ENCODE data around the gene GRM7. TPM values are rescaled to one million over a fixed set of nuclear protein-coding genes. Genes with fewer than 3 reads are reported as not detected.
"Not testable (repeated sequence)": the region's sequence is repeated elsewhere in the genome, so short reads cannot be mapped to it uniquely, and the experiment has no call there.

GRM7 gene
- polyA plus RNA-seq (ENCODE audit: insufficient read length in 4 of 4): 1 to 10 TPM; 2.0 to 3.4 (median 2.3) TPM

- DNase-seq (ENCODE audit: low read depth in 4 of 4, low spot score in 2 of 4): peak in 3 of 4 donors; percentile 51 to 63 (median 60)
Observed at GRCh38 chr3:6860954-6861624, at the start of gene GRM7. GRM7 (plus strand) TSS chr3:6861115.

DNA sequence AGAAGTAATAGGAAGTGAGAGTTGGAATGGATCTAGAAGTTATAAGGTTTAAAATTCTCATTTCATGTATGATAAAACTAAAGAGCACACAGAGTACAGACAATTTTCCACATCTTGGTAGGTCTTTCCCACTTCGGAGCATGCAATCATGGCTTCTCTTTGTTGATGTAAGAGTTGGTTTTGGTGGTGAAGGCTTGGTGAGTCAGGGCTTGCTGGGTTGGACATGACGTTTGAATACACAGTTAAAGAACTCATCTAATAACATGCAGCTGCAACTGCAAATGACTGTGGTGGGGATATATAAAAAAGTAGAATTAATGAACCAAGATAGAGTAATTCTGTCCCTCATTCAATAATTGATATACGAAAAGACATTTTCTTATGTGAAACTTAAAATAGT is 39.5 kb upstream of the GRM7 start:
- DNase-seq (ENCODE audit: low read depth in 4 of 4, low spot score in 2 of 4): no peak

DNA sequence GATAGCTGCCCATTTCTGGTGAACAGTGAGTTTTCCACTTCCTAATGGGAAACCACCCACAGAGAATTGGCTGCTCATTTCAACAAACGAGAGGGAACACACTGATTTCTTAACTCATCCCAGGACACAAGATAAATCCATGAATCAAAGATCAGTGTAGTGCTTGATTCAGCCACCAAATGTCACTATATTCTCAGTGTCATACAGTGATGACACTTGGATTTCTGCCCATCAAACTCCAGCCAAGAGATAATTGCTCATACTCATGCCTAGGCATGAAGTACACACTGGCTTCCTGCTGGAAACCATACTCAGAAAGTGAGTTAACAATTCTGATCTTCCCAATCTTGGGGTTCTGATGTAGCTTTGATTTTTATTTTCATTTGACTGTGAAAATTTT is 35.4 kb upstream of the GRM7 start:
- no peak for DNase-seq (ENCODE audit: low read depth in 4 of 4, low spot score in 2 of 4)

GRCh38 chr3:6827453-6827852 is 33.5 kb upstream of the GRM7 start:
- no peak for DNase-seq (ENCODE audit: low read depth in 4 of 4, low spot score in 2 of 4)

GRCh38 chr3:6844723-6845122 is 16.2 kb upstream of the GRM7 start:
- no peak for DNase-seq (ENCODE audit: low read depth in 4 of 4, low spot score in 2 of 4)

- no peak for DNase-seq (ENCODE audit: low read depth in 4 of 4, low spot score in 2 of 4)
Observed at GRCh38 chr3:6854184-6854583, 6.7 kb upstream of the GRM7 start.

- DNase-seq (ENCODE audit: low read depth in 4 of 4, low spot score in 2 of 4): no peak
Observed at GRCh38 chr3:6857510-6857909, 3.4 kb upstream of the GRM7 start.

DNA sequence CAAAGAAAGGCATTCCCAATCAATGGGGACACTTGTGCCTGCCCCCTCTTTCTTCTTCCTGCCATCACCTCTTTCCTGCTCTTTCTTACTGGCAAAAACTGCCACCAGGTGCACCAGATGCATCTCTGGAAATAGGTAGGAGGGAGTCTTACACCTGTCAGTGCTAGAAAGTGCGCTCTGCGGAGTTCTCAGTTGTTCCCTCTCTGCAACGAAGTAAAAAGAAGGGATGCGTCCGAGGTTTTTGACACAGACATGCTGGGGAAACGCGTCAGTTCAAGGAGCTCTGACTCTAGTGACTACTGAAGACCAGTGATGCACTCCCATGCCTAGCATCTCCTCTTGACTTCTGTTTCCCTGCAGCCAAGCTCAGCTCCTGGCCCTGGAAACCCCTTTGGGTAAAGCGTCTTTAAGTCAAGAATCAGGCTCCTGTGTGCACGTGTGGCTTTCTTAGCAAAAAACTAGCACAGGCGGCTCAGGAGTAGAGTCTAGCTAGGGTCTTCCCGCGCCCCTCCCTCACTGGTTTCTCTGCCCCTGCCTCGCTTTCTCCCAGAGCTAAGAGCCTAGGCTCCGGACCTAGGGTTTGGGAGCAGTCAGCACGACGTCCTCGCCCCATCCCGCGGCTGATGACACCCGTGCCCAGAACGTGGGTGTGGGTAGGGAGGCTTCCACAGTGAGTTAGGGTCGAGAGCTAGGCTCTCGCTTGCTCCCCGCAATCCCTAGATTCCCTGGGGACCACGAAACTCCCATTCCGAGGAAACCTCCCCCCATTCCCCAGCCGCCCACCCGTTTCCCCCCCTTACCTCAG is 564 bp upstream of the GRM7 start:
- peak in 1 of 4 donors; percentile 24 for DNase-seq (ENCODE audit: low read depth in 4 of 4, low spot score in 2 of 4)

- peak in 1 of 4 donors; percentile 37 for DNase-seq (ENCODE audit: low read depth in 4 of 4, low spot score in 2 of 4)
Observed at GRCh38 chr3:6861625-6862000, 698 bp downstream of the GRM7 start.

DNA sequence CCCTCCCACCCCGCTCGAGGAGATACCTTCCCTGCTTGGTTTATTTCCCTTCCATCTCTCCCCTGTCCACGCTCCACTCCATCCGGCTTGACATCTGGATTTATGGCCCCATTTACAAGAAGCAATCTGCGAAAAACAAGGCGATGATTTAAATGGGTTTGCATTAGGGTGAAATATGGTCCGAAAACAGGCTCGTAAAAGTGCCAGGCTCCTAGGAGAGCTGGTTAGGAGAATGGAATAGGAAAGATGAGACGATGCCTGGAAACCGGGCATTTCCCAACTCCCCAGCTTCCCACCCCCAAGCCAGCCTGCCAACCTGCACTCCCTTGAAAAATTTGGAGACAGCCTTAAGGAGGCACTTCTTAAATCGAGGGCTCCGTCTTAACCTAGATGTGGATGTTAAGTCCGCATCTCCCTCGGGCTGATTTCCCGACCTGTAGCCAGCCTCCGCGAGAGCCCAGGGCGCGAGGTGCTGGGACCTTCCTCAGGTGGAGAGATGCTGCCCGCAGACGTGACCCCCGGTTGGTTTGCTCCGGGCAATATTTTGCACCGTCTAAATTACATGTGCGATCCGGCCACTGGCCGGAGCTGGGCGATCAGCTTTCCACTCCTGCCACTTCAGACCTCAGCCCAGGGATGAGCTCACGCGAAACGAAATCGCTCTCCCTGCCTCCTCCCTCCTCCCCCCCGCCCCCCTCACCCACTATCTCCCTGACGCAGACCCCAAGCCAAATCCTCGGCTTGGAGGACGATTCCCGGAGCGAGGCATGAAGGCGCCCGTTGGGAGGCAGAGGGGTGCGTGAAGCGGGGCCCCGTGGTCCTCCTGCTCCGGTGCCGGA is 1.3 kb downstream of the GRM7 start:
- DNase-seq (ENCODE audit: low read depth in 4 of 4, low spot score in 2 of 4): peak in 3 of 4 donors; percentile 23 to 44 (median 39)

- no peak for DNase-seq (ENCODE audit: low read depth in 4 of 4, low spot score in 2 of 4)
Observed at GRCh38 chr3:6862880-6863195, 1.9 kb downstream of the GRM7 start.

- no peak for DNase-seq (ENCODE audit: low read depth in 4 of 4, low spot score in 2 of 4)
Observed at GRCh38 chr3:6867269-6867668, 6.4 kb downstream of the GRM7 start.

GRCh38 chr3:6878731-6879130 is 17.8 kb downstream of the GRM7 start:
- DNase-seq (ENCODE audit: low read depth in 4 of 4, low spot score in 2 of 4): no peak

- DNase-seq (ENCODE audit: low read depth in 4 of 4, low spot score in 2 of 4): no peak
Observed at GRCh38 chr3:6912240-6912639, 51.3 kb downstream of the GRM7 start.

DNA sequence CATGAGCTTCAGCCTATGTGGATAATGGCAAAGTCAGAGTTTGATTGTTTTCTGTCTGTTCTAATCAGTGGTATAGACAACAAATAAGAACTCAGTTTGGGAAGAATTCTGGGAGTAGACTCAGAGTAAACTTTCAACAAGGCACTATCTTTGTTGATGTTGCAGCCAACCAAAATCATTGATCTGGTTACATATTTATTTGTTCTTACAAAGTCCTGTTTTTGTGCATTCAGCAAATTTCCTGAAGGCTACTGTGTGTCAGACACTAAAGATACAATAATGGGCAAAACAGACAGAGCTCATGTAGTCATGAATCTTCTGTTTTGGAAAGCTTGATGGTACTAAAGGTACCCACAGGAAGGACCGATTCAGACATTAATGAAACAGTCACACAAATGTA is 55.0 kb downstream of the GRM7 start:
- no peak for DNase-seq (ENCODE audit: low read depth in 4 of 4, low spot score in 2 of 4)

DNA sequence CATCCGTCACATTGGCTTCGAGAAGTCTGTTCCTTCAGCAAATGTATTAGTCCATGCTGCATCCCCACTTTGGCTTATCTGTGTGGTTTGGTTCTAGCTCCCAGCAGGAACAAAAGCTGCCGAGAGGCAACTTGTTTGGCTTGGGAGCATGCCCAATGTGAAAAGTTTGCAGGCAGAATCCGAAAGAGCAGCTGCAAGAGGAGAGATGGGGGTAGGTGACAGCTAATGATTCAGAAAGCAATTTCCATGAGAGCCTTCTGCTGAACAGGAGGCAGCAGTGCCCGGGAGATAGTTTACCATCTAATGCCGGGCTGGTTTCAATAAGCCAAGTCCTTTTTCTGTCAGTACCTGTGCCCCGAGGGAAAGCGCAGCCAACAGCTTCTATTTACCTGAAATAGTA is 60.2 kb downstream of the GRM7 start:
- no peak for DNase-seq (ENCODE audit: low read depth in 4 of 4, low spot score in 2 of 4)

- no peak for DNase-seq (ENCODE audit: low read depth in 4 of 4, low spot score in 2 of 4)
Observed at GRCh38 chr3:6921876-6922275, 61.0 kb downstream of the GRM7 start.

DNA sequence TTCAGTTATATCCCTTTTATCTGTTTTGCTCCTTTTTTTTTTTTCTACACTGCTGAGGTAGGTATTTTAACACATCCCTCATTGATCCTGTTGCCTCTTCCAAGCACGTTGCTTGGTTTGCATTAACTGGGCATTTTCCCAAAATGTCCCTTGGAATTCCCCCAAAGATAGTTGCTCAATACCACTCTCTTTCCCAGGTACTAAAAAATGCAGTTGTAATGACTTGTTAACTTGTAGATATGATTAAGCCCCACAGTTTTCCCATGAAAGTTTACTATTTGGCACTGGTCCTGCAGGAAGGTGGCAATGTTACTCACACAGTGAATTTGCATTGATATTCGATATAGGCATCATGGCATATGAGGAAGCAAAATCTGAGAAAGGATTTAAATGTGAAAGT is 67.1 kb downstream of the GRM7 start:
- DNase-seq (ENCODE audit: low read depth in 4 of 4, low spot score in 2 of 4): no peak

- DNase-seq (ENCODE audit: low read depth in 4 of 4, low spot score in 2 of 4): no peak
Observed at GRCh38 chr3:6929918-6930317, 69.0 kb downstream of the GRM7 start.

- DNase-seq (ENCODE audit: low read depth in 4 of 4, low spot score in 2 of 4): not testable (repeated sequence)
Observed at GRCh38 chr3:6935418-6935817, 74.5 kb downstream of the GRM7 start.

GRCh38 chr3:6935970-6936369 is 75.1 kb downstream of the GRM7 start:
- DNase-seq (ENCODE audit: low read depth in 4 of 4, low spot score in 2 of 4): no peak
